Skin of body (tissue), 2 donors: ENCODE results near the gene ANAPC5. TPM values are rescaled to one million over a fixed set of nuclear protein-coding genes. Genes with fewer than 3 reads are reported as not detected.
"Not testable (repeated sequence)": the region's sequence is repeated elsewhere in the genome, so short reads cannot be mapped to it uniquely, and the experiment has no call there.

Experiments used
- DNase-seq: peaks from one replicate; lab custom pipeline; 2025; lab: John Stamatoyannopoulos, UW
- total RNA-seq: library from RNA; depleted of rRNA; stranded (reverse); fragments of >200 nt; gene quantifications from one replicate; pipeline ENCODE4 v1.2.3, GENCODE V29; 2014

ANAPC5 gene
- total RNA-seq, 1 donor from 2014 or later = 134 TPM

GRCh38 chr12:121287267-121287954 is 64.8 kb downstream of the ANAPC5 start:
- DNase-seq = no peak

- no peak for DNase-seq
These were observed 66.4 kb downstream of the ANAPC5 start for GRCh38 chr12:121285856-121286255.

GRCh38 chr12:121284551-121285390 is 67.4 kb downstream of the ANAPC5 start:
- DNase-seq = no peak

GRCh38 chr12:121283841-121284240 is 68.4 kb downstream of the ANAPC5 start:
- no peak for DNase-seq

- DNase-seq = no peak
These were observed 68.8 kb downstream of the ANAPC5 start for GRCh38 chr12:121283388-121283787.

- not testable (repeated sequence) for DNase-seq
These were observed 69.3 kb downstream of the ANAPC5 start for GRCh38 chr12:121282910-121283309.

GRCh38 chr12:121282072-121282742 is 70.0 kb downstream of the ANAPC5 start:
- no peak for DNase-seq

- DNase-seq = not testable (repeated sequence)
These were observed 71.1 kb downstream of the ANAPC5 start for GRCh38 chr12:121281116-121281515.

- not testable (repeated sequence) for DNase-seq
These were observed 71.7 kb downstream of the ANAPC5 start for GRCh38 chr12:121280531-121280930.

GRCh38 chr12:121279507-121279915 is 72.7 kb downstream of the ANAPC5 start:
- no peak for DNase-seq

- DNase-seq = no peak
These were observed 73.2 kb downstream of the ANAPC5 start for GRCh38 chr12:121279071-121279375.

GRCh38 chr12:121278169-121279070 is 73.8 kb downstream of the ANAPC5 start:
- DNase-seq = no peak

GRCh38 chr12:121277374-121277759 is 74.8 kb downstream of the ANAPC5 start:
- DNase-seq = no peak

- DNase-seq = no peak
These were observed 78.0 kb downstream of the ANAPC5 start for GRCh38 chr12:121274036-121274763.

- no peak for DNase-seq
These were observed 78.8 kb downstream of the ANAPC5 start for GRCh38 chr12:121273364-121273896.

- DNase-seq = no peak
These were observed 84.4 kb downstream of the ANAPC5 start for GRCh38 chr12:121267822-121268221.

GRCh38 chr12:121264951-121265515 is 87.2 kb downstream of the ANAPC5 start:
- no peak for DNase-seq

- DNase-seq = no peak
These were observed 88.1 kb downstream of the ANAPC5 start for GRCh38 chr12:121264135-121264534.

- no peak for DNase-seq
These were observed 88.8 kb downstream of the ANAPC5 start for GRCh38 chr12:121263206-121263935.
